HG02610 (cell line): ENCODE data around the gene CDKN2C.

ENCODE experiments used
- ATAC-seq: cut with Tn5 transposase; IDR thresholded peaks from one replicate; pipeline ENCODE4 v1.9.1; 2021; ENCODE audit warnings: mild to moderate bottlenecking, moderate library complexity; ENCODE audit not compliant: unreplicated experiment

Gene CDKN2C

DNA sequence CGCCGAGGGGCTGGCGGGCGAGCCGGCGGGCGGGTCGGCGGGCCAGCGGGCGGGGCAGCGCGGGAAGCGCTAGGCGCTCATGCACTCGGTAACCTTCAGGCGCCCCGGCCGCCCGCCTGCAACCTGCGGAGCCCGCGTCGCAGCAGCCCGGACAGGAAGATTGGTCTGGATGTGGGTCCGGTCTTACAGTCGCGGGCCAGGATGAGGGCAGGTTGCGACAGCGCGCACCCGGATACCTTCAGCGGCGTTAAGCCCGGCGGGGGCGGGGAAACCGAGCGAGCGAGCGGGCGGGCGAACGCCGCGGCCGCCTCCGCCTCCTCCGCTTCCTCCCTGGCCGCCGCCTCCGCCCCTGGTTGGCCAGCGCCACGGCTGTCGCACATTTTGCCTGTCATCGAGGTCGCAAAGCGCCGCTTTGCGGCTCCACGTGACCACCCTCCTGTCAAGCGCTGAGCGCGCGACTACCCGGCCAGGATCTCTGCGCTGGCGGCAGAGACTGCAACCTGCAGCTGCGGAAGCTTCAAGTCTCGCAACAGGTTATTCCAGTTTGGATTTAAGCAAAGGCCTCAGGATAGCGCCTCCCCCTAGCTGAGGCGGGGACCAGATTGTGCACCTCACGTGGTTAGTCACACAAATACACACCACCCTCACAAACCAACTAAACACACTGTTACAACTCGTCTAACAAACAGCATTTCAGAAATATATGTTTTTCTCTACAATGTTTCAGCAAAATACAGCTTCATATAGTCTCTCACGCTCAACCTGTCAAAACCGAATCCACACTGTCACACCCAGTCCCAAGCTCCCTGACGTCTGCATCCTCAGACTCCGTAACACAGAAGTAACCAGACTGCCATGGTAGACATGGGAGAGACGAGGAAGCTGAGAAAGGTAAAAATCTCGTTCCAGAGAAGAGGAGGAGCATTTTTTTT is 9.9 kb upstream of the CDKN2C start, which contains the start of gene FAF1:
FAF1 (minus strand) TSS at position 355 of the 932 bp plus-strand sequence. CDS start 456 bp downstream, outside the sequence.
- peak; percentile 87 for ATAC-seq

DNA sequence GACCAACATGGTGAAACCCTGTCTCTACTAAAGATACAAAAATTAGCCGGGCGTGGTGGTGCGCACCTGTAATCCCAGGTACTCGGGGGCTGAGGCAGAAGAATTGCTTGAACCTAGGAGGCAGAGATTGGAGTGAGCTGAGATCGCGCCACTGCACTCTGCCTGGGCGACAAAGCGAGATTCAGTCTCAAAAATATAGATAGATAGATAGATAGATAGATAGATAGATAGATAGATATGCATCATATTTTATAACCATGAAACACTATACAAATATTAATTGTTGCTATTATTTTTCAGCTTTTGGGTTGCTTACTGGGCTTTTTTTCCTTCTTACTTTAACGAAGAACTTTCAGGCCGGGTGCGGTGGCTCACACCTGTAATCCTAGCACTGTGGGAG is 5.2 kb upstream of the CDKN2C start:
- ATAC-seq: no peak

- ATAC-seq: no peak
Observed at GRCh38 chr1:50966991-50967390, 3.1 kb upstream of the CDKN2C start.

DNA sequence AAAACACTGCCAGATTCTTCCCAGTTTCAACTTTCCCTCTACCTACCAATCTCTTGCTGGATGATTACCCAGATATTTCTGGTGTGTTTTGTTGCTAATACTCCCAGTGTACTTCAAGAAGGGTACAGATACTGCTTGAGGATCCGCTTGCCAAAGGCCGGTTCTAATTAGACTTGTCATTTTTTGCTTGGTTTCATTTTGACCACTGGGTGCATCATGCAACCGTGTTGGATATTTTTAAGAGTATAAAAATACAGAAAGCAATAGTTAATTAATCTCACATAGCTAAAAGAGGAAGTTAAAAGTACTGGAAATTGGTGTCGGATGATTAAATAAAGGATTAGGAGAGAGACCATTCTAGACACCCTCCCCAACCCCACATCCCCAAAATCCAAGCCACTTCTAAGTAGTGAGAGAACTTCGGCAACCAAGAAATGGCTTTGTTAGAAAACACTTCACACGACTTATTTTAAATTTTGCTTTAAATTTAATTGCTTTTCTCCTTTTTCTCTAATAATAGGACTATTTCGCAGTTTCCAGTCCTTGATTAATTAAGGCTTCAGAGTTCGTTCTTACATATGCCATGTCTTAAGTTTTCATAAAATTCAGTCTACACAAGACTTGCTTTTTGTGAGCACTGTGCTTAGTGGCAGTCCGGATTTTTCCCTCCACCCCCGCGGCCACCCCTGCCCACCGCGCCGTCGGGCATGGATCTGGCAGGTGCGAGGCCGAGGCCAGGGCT is 2.5 kb upstream of the CDKN2C start:
- ATAC-seq: no peak

DNA sequence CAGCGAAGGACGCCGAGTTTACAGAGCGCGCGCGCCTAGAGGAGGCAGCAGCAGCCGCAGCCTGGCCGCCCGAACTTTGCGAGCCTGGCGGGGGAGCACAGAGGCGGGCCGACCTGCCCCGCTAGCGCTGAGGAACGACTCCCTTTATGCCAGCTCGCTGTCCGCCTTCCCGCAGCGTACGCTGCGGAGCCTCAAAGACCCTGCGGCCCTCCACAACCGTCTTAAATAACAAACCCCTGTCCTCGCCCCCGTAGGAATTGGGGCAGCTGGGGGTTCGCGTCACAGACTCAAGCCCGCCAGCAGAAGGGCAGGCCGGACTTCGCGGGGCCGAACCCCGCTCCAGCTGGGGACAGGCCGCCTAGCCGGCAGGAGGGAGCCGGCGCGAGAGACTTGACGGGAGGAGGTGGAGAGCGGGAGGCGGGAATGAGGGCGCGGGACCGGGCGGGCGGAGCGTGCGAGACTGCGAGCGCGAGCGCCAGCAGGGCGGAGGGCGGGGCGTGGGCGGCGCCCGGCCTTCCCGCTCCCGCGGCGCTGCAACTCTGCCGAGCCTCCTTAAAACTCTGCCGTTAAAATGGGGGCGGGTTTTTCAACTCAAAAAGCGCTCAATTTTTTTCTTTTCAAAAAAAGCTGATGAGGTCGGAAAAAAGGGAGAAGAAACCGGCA is 1.8 kb upstream of the CDKN2C start:
- ATAC-seq: peak; percentile 68

- peak; percentile 27 for ATAC-seq
Observed at GRCh38 chr1:50968821-50969610, 1.0 kb upstream of the CDKN2C start.

- ATAC-seq: no peak
Observed at GRCh38 chr1:50970509-50970887, 453 bp downstream of the CDKN2C start.

DNA sequence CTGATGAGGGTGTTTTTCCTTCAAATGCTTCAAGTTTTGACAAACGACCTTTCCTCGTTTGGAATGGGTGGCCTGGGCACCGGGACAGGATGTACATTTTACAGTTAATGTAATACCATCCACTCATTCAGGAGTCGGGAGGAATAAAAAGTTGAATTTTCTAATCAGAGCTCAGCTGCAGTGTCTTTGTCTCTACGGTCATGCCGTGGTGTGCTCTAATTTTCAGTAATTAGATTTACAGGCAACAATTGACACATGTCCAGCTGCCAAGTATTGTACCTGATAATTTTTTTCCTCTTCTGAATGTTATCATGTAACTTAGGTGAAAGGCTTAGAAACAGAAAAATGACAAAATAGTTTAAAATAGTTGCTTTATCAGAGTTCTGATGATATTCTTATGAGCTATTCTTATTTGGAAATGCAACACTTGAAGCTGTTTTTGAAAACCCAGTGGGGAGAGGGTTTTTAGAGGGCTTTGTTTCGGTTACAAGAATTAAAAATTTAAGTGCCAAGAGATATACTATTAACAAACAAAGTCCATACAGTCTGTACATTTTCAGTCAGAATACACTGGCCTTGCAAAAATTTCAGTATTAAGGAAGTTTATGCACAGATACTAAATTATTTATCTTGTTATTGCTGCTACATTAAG is 1.0 kb downstream of the CDKN2C start:
- ATAC-seq: no peak

GRCh38 chr1:50971748-50972305 is 1.8 kb downstream of the CDKN2C start:
- ATAC-seq: no peak

GRCh38 chr1:50972766-50973165 is 2.7 kb downstream of the CDKN2C start:
- ATAC-seq: no peak

DNA sequence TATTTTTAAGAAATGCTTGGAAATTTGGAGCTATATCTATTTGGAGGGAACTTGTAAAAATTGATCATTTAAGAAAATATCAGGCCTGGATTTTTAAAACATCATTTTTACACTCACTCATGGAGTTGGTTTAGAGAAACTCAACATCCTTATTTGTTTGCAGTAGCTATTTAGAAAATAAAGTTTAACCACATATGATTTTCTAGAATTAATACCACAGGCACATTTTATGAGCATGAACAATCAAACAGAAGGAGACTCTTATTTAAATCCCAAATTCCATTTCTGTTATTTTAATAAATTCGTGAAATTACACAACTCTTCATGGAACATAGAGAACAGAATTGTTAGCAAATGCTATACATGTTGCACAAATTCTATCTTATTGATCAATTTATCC is 3.2 kb downstream of the CDKN2C start:
- ATAC-seq: no peak

GRCh38 chr1:50973875-50974617 is 4.0 kb downstream of the CDKN2C start:
- ATAC-seq: no peak

DNA sequence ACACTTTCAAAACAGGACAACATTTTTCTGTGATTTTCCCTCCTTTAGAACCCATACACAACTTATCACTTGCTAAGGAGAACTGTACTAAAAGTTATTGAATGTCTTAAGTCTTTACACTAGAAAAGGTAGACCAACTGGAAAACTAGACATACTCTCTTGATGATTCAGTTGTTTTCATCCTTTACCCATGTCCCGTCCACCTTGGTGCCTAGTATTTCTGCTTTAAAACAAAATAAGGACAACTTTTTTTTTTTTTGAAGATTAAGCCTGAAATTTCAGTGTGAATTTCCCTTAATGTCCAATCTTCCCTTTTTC is 4.5 kb downstream of the CDKN2C start:
- no peak for ATAC-seq

- no peak for ATAC-seq
Observed at GRCh38 chr1:50975436-50975835, 5.4 kb downstream of the CDKN2C start.

- ATAC-seq: peak; percentile 0
Observed at GRCh38 chr1:50976111-50976889, 6.3 kb downstream of the CDKN2C start.

- ATAC-seq: peak; percentile 72
Observed at GRCh38 chr1:50976890-50977574, 7.0 kb downstream of the CDKN2C start.

DNA sequence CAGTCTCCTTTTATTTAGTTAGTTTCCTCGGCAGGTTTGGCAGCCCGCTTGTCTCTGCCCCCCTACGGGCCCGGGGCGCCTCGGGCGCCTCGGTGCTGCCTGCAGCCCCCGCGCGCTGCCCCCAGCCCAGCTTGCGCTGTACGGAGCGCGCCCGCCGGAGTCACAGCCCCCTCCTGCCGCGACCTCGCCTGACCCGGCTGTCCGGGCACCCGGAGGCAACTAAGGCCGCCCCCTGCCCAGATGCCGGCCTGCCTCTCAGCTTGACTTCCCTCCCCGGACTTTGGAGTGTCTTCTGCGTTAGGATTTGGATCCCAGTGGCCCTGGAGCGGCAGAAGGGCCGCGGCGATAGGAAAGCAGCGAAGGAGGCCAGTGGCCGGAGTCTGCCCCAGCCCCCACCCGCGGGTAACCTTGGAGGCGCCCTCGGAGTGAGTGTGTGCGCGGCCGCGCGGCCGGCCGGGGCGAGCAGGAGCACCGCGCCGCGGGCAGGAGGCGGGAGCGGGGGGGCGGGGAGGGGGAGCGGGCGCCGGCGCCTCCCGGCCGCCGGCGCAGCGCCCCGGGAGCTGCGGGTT is 7.6 kb downstream of the CDKN2C start:
- peak; percentile 57 for ATAC-seq
